ENCODE data around the gene PTPRN2.

PTPRN2 gene

GRCh38 chr7:157558875-157559595, 1028.6 kb downstream of the PTPRN2 start:
- in situ Hi-C loops (cut with HindIII; ENCODE audit: low sequenced_read_pairs), result no loop called here

- in situ Hi-C loops (cut with HindIII; ENCODE audit: low sequenced_read_pairs), result no loop called here
Measured at GRCh38 chr7:157558516-157558874, 1029.1 kb downstream of the PTPRN2 start.

GRCh38 chr7:157558061-157558460, 1029.6 kb downstream of the PTPRN2 start:
- in situ Hi-C loops (cut with HindIII; ENCODE audit: low sequenced_read_pairs), result no loop called here

- in situ Hi-C loops (cut with HindIII; ENCODE audit: low sequenced_read_pairs), result no loop called here
Measured at GRCh38 chr7:157557263-157557662, 1030.4 kb downstream of the PTPRN2 start.

GRCh38 chr7:157556642-157556944, 1031.0 kb downstream of the PTPRN2 start:
- in situ Hi-C loops (cut with HindIII; ENCODE audit: low sequenced_read_pairs), result no loop called here

- in situ Hi-C loops (cut with HindIII; ENCODE audit: low sequenced_read_pairs), result no loop called here
Measured at GRCh38 chr7:157555944-157556641, 1031.5 kb downstream of the PTPRN2 start.

- in situ Hi-C loops (cut with HindIII; ENCODE audit: low sequenced_read_pairs), result no loop called here
Measured at GRCh38 chr7:157555313-157555712, 1032.3 kb downstream of the PTPRN2 start.

GRCh38 chr7:157554393-157555238, 1033.0 kb downstream of the PTPRN2 start:
- in situ Hi-C loops (cut with HindIII; ENCODE audit: low sequenced_read_pairs), result loop anchor here (5.0 kb wide), 2 partner anchors 57 to 108 kb away; no protein-coding TSS in a partner anchor

- in situ Hi-C loops (cut with HindIII; ENCODE audit: low sequenced_read_pairs), result loop anchor here (5.0 kb wide), 2 partner anchors 56 to 109 kb away; no protein-coding TSS in a partner anchor
Measured at GRCh38 chr7:157553256-157553655, 1034.4 kb downstream of the PTPRN2 start.

GRCh38 chr7:157552295-157552993, 1035.2 kb downstream of the PTPRN2 start:
- in situ Hi-C loops (cut with HindIII; ENCODE audit: low sequenced_read_pairs), result loop anchor here (5.0 kb wide), 2 partner anchors 55 to 110 kb away; no protein-coding TSS in a partner anchor

- in situ Hi-C loops (cut with HindIII; ENCODE audit: low sequenced_read_pairs), result loop anchor here (5.0 kb wide), 2 partner anchors 54 to 111 kb away; no protein-coding TSS in a partner anchor
Measured at GRCh38 chr7:157551325-157552070, 1036.1 kb downstream of the PTPRN2 start.

- in situ Hi-C loops (cut with HindIII; ENCODE audit: low sequenced_read_pairs), result loop anchor here (5.0 kb wide), 2 partner anchors 53 to 112 kb away; no protein-coding TSS in a partner anchor
Measured at GRCh38 chr7:157550300-157551275, 1037.0 kb downstream of the PTPRN2 start.

- in situ Hi-C loops (cut with HindIII; ENCODE audit: low sequenced_read_pairs), result loop anchor here (5.0 kb wide), 2 partner anchors 52 to 113 kb away; no protein-coding TSS in a partner anchor
Measured at GRCh38 chr7:157549612-157550299, 1037.9 kb downstream of the PTPRN2 start.

- in situ Hi-C loops (cut with HindIII; ENCODE audit: low sequenced_read_pairs), result no loop called here
Measured at GRCh38 chr7:157548691-157549303, 1038.8 kb downstream of the PTPRN2 start.

GRCh38 chr7:157547611-157548010, 1040.0 kb downstream of the PTPRN2 start:
- in situ Hi-C loops (cut with HindIII; ENCODE audit: low sequenced_read_pairs), result no loop called here

- in situ Hi-C loops (cut with HindIII; ENCODE audit: low sequenced_read_pairs), result no loop called here
Measured at GRCh38 chr7:157547102-157547501, 1040.5 kb downstream of the PTPRN2 start.

GRCh38 chr7:157545681-157546060, 1042.0 kb downstream of the PTPRN2 start:
- in situ Hi-C loops (cut with HindIII; ENCODE audit: low sequenced_read_pairs), result no loop called here
